ENCODE results near the gene PTGES. TPM values are rescaled to one million over a fixed set of nuclear protein-coding genes. Genes with fewer than 3 reads are reported as not detected.
A peak's percentile ranks its signal among the peaks of the same experiment; 100 is the strongest.

The PTGES gene
- total and polyA plus RNA-seq, 7 donors: 0.92 to 10.2 (median 3.9) TPM

DNA sequence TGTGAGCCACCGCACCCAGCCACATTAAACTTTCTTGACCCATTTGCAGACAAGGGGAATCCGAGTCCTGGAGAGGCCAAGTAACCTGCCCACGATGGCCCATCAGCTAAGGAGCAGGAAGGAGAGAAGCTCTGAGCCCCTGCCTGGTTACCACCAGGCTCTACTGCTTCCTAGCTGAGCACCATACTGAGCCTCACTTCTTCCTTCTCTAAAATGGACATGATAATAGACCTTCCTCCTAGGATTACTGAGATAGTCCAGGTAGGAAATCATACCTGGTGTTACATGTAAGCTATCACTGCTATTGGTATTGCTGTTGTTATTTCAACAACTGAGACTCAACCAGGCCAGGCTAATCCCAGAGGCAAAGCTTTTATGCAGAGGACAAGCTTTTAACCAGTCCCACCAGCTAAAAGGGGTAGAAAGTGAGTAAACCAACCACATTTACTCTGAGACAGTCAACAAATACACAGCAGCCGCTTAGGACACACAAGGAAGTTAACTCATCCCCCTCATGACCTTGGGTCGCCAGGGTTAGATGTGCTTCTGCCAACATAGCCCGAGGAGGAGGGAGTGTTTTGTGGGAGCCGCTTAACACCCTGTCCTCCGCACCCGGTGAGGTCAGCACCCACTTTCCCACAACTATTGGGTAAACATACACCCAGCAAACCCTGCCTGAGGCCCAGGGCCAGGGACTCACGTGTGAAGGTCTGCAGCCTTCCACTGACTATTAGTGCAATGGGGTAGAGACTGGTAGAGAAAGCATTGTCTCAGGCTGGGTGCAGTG is 20.6 kb upstream of the PTGES start:
- 37 to 68% methylated on average over 10 of the region's 10 CpGs for WGBS, 2 donors
- no peak overlapping the region for H3K4me3 ChIP-seq
- peaks cover 0 to 14% (median 14%) of the 10 kb centered on the region in 4 donors for H3K4me1 ChIP-seq
- no peaks in the 10 kb centered on the region for H3K36me3 ChIP-seq
- peak; percentile 69 for DNase-seq
- H3K9me3 ChIP-seq: no peaks in the 10 kb centered on the region
- intact Hi-C loops (cut with DNase I): no loop called here
- no peaks in the 10 kb centered on the region for H3K27me3 ChIP-seq
- no peak overlapping the region for H3K27ac ChIP-seq
- no peak for TF ChIP-seq POLR2AphosphoS5 (IDR thresholded peaks at IDR 0.05)
- TF ChIP-seq POLR2A (IDR thresholded peaks at IDR 0.05): no peak
- TF ChIP-seq, protein P1, sequence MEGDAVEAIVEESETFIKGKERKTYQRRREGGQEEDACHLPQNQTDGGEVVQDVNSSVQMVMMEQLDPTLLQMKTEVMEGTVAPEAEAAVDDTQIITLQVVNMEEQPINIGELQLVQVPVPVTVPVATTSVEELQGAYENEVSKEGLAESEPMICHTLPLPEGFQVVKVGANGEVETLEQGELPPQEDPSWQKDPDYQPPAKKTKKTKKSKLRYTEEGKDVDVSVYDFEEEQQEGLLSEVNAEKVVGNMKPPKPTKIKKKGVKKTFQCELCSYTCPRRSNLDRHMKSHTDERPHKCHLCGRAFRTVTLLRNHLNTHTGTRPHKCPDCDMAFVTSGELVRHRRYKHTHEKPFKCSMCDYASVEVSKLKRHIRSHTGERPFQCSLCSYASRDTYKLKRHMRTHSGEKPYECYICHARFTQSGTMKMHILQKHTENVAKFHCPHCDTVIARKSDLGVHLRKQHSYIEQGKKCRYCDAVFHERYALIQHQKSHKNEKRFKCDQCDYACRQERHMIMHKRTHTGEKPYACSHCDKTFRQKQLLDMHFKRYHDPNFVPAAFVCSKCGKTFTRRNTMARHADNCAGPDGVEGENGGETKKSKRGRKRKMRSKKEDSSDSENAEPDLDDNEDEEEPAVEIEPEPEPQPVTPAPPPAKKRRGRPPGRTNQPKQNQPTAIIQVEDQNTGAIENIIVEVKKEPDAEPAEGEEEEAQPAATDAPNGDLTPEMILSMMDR (IDR thresholded peaks at IDR 0.05): no peak
- no peak for TF ChIP-seq EP300 (IDR thresholded peaks at IDR 0.05)

- no peaks in the 10 kb centered on the region for H3K4me1 ChIP-seq
- WGBS, 2 donors: 86 to 88% methylated on average over 5 of the region's 5 CpGs
- TF ChIP-seq POLR2A (IDR thresholded peaks at IDR 0.05) (no peak), EP300 (IDR thresholded peaks at IDR 0.05) (no peak), POLR2AphosphoS5 (IDR thresholded peaks at IDR 0.05) (no peak)
- TF ChIP-seq, protein P1 (IDR thresholded peaks at IDR 0.05): no peak
- DNase-seq: no peak
- no peaks in the 10 kb centered on the region for H3K27me3 ChIP-seq
- H3K36me3 ChIP-seq: no peaks in the 10 kb centered on the region
- no peak overlapping the region for H3K27ac ChIP-seq
- no peaks in the 10 kb centered on the region for H3K9me3 ChIP-seq
- intact Hi-C loops (cut with DNase I): no loop called here
- no peak overlapping the region for H3K4me3 ChIP-seq
Observed at GRCh38 chr9:129770741-129771140, 17.9 kb upstream of the PTGES start.

- Histone ChIP-seq H3K36me3 (no peaks in the 10 kb centered on the region), H3K27me3 (no peaks in the 10 kb centered on the region), H3K4me1 (no peaks in the 10 kb centered on the region), H3K27ac (no peak overlapping the region), H3K4me3 (no peak overlapping the region), H3K9me3 (no peaks in the 10 kb centered on the region)
- TF ChIP-seq POLR2A (IDR thresholded peaks at IDR 0.05): no peak
- TF ChIP-seq EP300 (IDR thresholded peaks at IDR 0.05): no peak
- no peak for TF ChIP-seq POLR2AphosphoS5 (IDR thresholded peaks at IDR 0.05)
- TF ChIP-seq, protein P1 (IDR thresholded peaks at IDR 0.05): no peak
- DNase-seq: no peak
- intact Hi-C loops (cut with DNase I): no loop called here
- 77 to 85% methylated on average over 5 of the region's 5 CpGs for WGBS, 2 donors
Observed at GRCh38 chr9:129769669-129770068, 16.8 kb upstream of the PTGES start.

DNA sequence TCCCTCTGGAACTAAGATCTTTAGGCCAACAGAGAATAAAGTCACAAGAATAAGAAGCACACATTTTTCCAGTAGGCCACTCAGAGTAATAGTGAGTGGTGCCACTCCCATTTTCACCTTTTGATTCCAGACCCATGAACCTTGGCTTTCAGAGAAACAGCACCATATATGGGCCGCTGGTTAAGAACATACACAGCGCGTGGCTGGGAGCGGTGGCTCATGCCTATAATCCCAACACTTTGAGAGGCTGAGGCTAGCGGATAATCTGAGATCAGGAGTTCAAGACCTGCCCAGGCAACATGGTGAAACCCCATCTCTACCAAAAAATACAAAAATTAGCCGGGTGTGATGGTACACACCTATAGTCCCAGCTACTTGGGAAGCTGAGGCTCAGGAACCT is 15.6 kb upstream of the PTGES start:
- no peak for DNase-seq
- Histone ChIP-seq H3K4me1 (no peaks in the 10 kb centered on the region), H3K4me3 (no peak overlapping the region), H3K27me3 (no peaks in the 10 kb centered on the region), H3K9me3 (no peaks in the 10 kb centered on the region), H3K27ac (no peak overlapping the region), H3K36me3 (no peaks in the 10 kb centered on the region)
- no peak for TF ChIP-seq EP300 (IDR thresholded peaks at IDR 0.05)
- TF ChIP-seq POLR2AphosphoS5 (IDR thresholded peaks at IDR 0.05): no peak
- TF ChIP-seq POLR2A (IDR thresholded peaks at IDR 0.05): no peak
- TF ChIP-seq, protein P1 (IDR thresholded peaks at IDR 0.05): no peak
- WGBS, 2 donors: 95 to 97% methylated on average over 6 of the region's 6 CpGs
- intact Hi-C loops (cut with DNase I): no loop called here

Data from sigmoid colon (tissue), 7 donors.